ENCODE data around the gene CERS5. TPM values are rescaled to one million over a fixed set of nuclear protein-coding genes. Genes with fewer than 3 reads are reported as not detected.

The CERS5 gene
- polyA plus RNA-seq, 3 donors = 30.6 to 44.4 (median 38.7) TPM

DNA sequence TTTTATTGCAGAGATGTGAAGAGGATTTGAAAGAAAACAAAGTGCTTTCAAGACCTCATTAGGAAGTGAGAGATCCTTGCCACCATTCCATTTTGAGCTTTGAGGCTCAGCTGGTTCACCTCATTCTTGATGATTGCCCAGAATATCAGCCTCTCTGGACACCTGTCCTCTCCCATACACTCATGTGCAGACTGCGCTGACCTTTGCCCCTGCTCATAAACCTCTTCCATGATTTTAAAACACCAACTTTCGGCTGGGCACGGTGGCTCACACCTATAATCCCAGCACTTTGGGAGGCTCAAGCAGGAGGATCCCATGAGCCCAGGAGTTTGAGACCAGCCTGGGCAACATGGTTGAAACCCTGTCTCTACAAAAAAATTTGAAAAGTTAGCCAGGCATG is 46.2 kb downstream of the CERS5 start:
- no peak overlapping the region for H3K4me3 Mint-ChIP-seq
- peaks cover 69 to 84% of the 10 kb centered on the region in 2 donors for H3K36me3 Mint-ChIP-seq
- peaks cover 4% of the 10 kb centered on the region for H3K4me1 Mint-ChIP-seq
- no peaks in the 10 kb centered on the region for H3K27me3 ChIP-seq (ENCODE audit: control insufficient read depth in 2 of 2, insufficient read depth in 2 of 2, low read length in 2 of 2)
- WGBS (ENCODE audit: insufficient coverage) = 100% methylated on average over 3 of the region's 3 CpGs
- no peaks in the 10 kb centered on the region for H3K4me1 ChIP-seq (ENCODE audit: control insufficient read depth in 1 of 2, insufficient read depth in 2 of 2, low read length in 2 of 2)
- no peak for DNase-seq
- peaks cover 0 to 1% (median 0%) of the 10 kb centered on the region in 3 donors for H3K27me3 Mint-ChIP-seq (ENCODE audit: low read depth in 3 of 3)
- H3K9ac ChIP-seq (ENCODE audit: insufficient read depth, low read length, poor library complexity, severe bottlenecking) = no peak overlapping the region
- no peak overlapping the region for H3K4me2 ChIP-seq (replicated peaks; ENCODE audit: extremely low read depth, low read length, poor library complexity, severe bottlenecking)
- H3K36me3 ChIP-seq (replicated peaks in 1 of 2; ENCODE audit: control insufficient read depth in 1 of 2, insufficient read depth in 2 of 2, low read length in 2 of 2) = peaks cover 63 to 79% of the 10 kb centered on the region in 2 donors
- H3K9me3 ChIP-seq (replicated peaks in 1 of 2; ENCODE audit: control insufficient read depth in 1 of 2, insufficient read depth in 1 of 2, low read length in 2 of 2) = no peaks in the 10 kb centered on the region
- TF ChIP-seq, protein P1, sequence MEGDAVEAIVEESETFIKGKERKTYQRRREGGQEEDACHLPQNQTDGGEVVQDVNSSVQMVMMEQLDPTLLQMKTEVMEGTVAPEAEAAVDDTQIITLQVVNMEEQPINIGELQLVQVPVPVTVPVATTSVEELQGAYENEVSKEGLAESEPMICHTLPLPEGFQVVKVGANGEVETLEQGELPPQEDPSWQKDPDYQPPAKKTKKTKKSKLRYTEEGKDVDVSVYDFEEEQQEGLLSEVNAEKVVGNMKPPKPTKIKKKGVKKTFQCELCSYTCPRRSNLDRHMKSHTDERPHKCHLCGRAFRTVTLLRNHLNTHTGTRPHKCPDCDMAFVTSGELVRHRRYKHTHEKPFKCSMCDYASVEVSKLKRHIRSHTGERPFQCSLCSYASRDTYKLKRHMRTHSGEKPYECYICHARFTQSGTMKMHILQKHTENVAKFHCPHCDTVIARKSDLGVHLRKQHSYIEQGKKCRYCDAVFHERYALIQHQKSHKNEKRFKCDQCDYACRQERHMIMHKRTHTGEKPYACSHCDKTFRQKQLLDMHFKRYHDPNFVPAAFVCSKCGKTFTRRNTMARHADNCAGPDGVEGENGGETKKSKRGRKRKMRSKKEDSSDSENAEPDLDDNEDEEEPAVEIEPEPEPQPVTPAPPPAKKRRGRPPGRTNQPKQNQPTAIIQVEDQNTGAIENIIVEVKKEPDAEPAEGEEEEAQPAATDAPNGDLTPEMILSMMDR (IDR thresholded peaks at IDR 0.05) = no peak
- H4K20me1 ChIP-seq (ENCODE audit: insufficient read depth, low read length) = peaks cover 95% of the 10 kb centered on the region
- H3K27ac Mint-ChIP-seq = peak overlapping the region in 1 of 7 donors; percentile 55
- peaks cover 59% of the 10 kb centered on the region for H3K79me2 ChIP-seq (ENCODE audit: insufficient read depth, low read length)
- no peak overlapping the region for H2AFZ ChIP-seq (ENCODE audit: insufficient read depth, low read depth, low read length, poor library complexity, severe bottlenecking)
- H3K9me3 Mint-ChIP-seq = no peaks in the 10 kb centered on the region
- intact Hi-C loops (cut with micrococcal nuclease) = no loop called here
- no peak overlapping the region for H3K27ac ChIP-seq (ENCODE audit: low read depth in 1 of 2, low read length in 2 of 2)
- H3K4me3 ChIP-seq (replicated peaks in 1 of 3; ENCODE audit: low read depth in 2 of 3, low read length in 3 of 3) = no peak overlapping the region

DNA sequence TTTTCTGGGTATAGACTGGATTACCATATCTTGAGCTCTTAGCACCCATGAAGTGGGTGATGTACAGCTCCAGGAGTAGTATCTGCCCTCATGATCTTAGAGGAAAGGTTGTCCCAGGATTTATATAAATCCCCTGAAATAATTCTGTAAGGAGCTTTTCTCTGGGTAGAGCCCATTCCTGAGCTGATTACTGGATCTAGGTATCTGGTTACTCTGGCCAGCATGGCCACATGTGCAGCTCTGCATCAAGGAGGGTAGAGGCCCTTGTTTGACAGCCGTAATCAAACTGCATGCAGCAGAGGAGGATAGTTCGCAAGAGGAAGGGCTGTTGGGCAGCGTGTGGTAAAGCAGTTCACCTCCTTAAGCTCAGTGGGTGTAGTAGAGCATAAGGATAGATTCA is 46.6 kb downstream of the CERS5 start:
- H3K9me3 Mint-ChIP-seq = no peaks in the 10 kb centered on the region

More for the DNA sequence above, 46.6 kb downstream of the CERS5 start:
- Histone ChIP-seq H2AFZ (ENCODE audit: insufficient read depth, low read depth, low read length, poor library complexity, severe bottlenecking) (no peak overlapping the region), H3K9me3 (replicated peaks in 1 of 2; ENCODE audit: control insufficient read depth in 1 of 2, insufficient read depth in 1 of 2, low read length in 2 of 2) (no peaks in the 10 kb centered on the region), H3K79me2 (ENCODE audit: insufficient read depth, low read length) (peaks cover 64% of the 10 kb centered on the region), H3K27ac (ENCODE audit: low read depth in 1 of 2, low read length in 2 of 2) (no peak overlapping the region), H3K36me3 (replicated peaks in 1 of 2; ENCODE audit: control insufficient read depth in 1 of 2, insufficient read depth in 2 of 2, low read length in 2 of 2) (peaks cover 63 to 79% of the 10 kb centered on the region in 2 donors), H3K27me3 (ENCODE audit: control insufficient read depth in 2 of 2, insufficient read depth in 2 of 2, low read length in 2 of 2) (no peaks in the 10 kb centered on the region), H3K4me1 (ENCODE audit: control insufficient read depth in 1 of 2, insufficient read depth in 2 of 2, low read length in 2 of 2) (no peaks in the 10 kb centered on the region), H3K4me3 (replicated peaks in 1 of 3; ENCODE audit: low read depth in 2 of 3, low read length in 3 of 3) (no peak overlapping the region), H3K4me2 (replicated peaks; ENCODE audit: extremely low read depth, low read length, poor library complexity, severe bottlenecking) (no peak overlapping the region), H4K20me1 (ENCODE audit: insufficient read depth, low read length) (peaks cover 99% of the 10 kb centered on the region), H3K9ac (ENCODE audit: insufficient read depth, low read length, poor library complexity, severe bottlenecking) (no peak overlapping the region)
- H3K36me3 Mint-ChIP-seq = peaks cover 69 to 84% of the 10 kb centered on the region in 2 donors
- intact Hi-C loops (cut with micrococcal nuclease) = no loop called here
- H3K27me3 Mint-ChIP-seq (ENCODE audit: low read depth in 3 of 3) = no peaks in the 10 kb centered on the region
- WGBS (ENCODE audit: insufficient coverage) = 100% methylated on average over 1 of the region's 3 CpGs
- H3K4me1 Mint-ChIP-seq = peaks cover 4% of the 10 kb centered on the region
- no peak for DNase-seq
- peak overlapping the region in 2 of 7 donors; percentile 55 to 59 for H3K27ac Mint-ChIP-seq
- H3K4me3 Mint-ChIP-seq = no peak overlapping the region
- TF ChIP-seq, protein P1 (IDR thresholded peaks at IDR 0.05) = no peak
